A673 (cell line): ENCODE measurements around the gene NETO2. TPM values are rescaled to one million over a fixed set of nuclear protein-coding genes. Genes with fewer than 3 reads are reported as not detected.

Experiments used
- BruUV-seq: library from RNA; stranded (reverse); fragments of 400-500 nt; replicated peaks from 2 replicates; lab custom pipeline; 2021; lab: Mats Ljungman, UMichigan
- CTCF ChIA-PET: fragments of 300-600 bp; sonication (Branson Sonifier 250); formaldehyde crosslinking; loops from one replicate; lab custom pipeline; 2022; ENCODE audit warnings: antibody characterized with exemption; lab: Charles Lee
- POLR2A ChIA-PET: fragments of 300-600 bp; sonication (Branson Sonifier 250); formaldehyde crosslinking; loops from one replicate; lab custom pipeline; 2022; ENCODE audit warnings: antibody characterized with exemption; ENCODE audit not compliant: low non-redundant PET; lab: Charles Lee
- DNase-seq: peaks from one replicate; pipeline ENCODE4 v3.0.0-alpha.2; 2015; ENCODE audit warnings: low spot score
- H3K27ac ChIP-seq: fragments of 200-600 bp; sonication (generic); 2 replicates; pipeline ENCODE4 v1.5.1; 2016; ENCODE audit warnings: mixed run types, low read depth, mild to moderate bottlenecking, mixed read lengths, antibody characterized with exemption, low read length; ENCODE audit not compliant: poor library complexity, severe bottlenecking
- H3K27me3 ChIP-seq: fragments of 200-600 bp; sonication (generic); replicated peaks from 2 replicates; pipeline ENCODE4 v1.6.1; 2017; ENCODE audit warnings: mixed run types, low read depth, mild to moderate bottlenecking, mixed read lengths, antibody characterized with exemption, low read length; ENCODE audit not compliant: insufficient read depth, poor library complexity
- H3K36me3 ChIP-seq: fragments of 200-600 bp; sonication (generic); 2 replicates; pipeline ENCODE4 v1.6.1; 2016; ENCODE audit warnings: mixed run types, mild to moderate bottlenecking, mixed read lengths, antibody characterized with exemption, low read length; ENCODE audit not compliant: insufficient read depth, poor library complexity, severe bottlenecking
- H3K4me1 ChIP-seq: fragments of 200-600 bp; sonication (generic); 2 replicates; pipeline ENCODE4 v1.6.1; 2017; ENCODE audit warnings: mixed run types, mild to moderate bottlenecking, mixed read lengths, antibody characterized with exemption, low read length; ENCODE audit not compliant: insufficient read depth, poor library complexity, severe bottlenecking
- H3K4me3 ChIP-seq: fragments of 200-600 bp; sonication (generic); 2 replicates; pipeline ENCODE4 v1.5.1; 2016; ENCODE audit warnings: low read depth, mixed run types, mild to moderate bottlenecking, mixed read lengths, low read length; ENCODE audit not compliant: poor library complexity, severe bottlenecking
- H3K9me3 ChIP-seq: fragments of 200-600 bp; sonication (generic); 2 replicates; pipeline ENCODE4 v1.6.1; 2016; ENCODE audit warnings: mixed run types, low read depth, mild to moderate bottlenecking, mixed read lengths, antibody characterized with exemption, low read length; ENCODE audit not compliant: poor library complexity, severe bottlenecking
- CTCF ChIP-seq: fragments of 300-800, 200-600 bp; sonication (generic); conservative IDR thresholded peaks from 2 replicates; pipeline ENCODE4 v1.5.1; 2017; ENCODE audit warnings: low read depth, mild to moderate bottlenecking, antibody characterized with exemption, low read length, moderate library complexity, mixed read lengths
- EZH2 ChIP-seq: fragments of 200-600 bp; sonication (generic); IDR thresholded peaks from 2 replicates; pipeline ENCODE4 v1.6.1; 2017; ENCODE audit warnings: borderline replicate concordance, low read depth, mild to moderate bottlenecking, mixed read lengths, antibody characterized with exemption, low read length; ENCODE audit not compliant: poor library complexity, severe bottlenecking
- intact Hi-C: fragments of 100-400 bp; cut with micrococcal nuclease; formaldehyde crosslinking; loops from one replicate; pipeline ENCODE4 v1.10.0; 2022; ENCODE audit not compliant: unreplicated experiment
- total RNA-seq: library from RNA; stranded (reverse); gene quantifications from 2 replicates; pipeline ENCODE4 v1.2.3, GENCODE V29; 2021

The NETO2 gene
- total RNA-seq, 1 experiment from 2014 or later, result 68.7 TPM

- Histone ChIP-seq H3K27me3 (no peaks in the 10 kb centered on the region), H3K4me3 (no peak overlapping the region), H3K9me3 (no peaks in the 10 kb centered on the region), H3K27ac (no peak overlapping the region), H3K36me3 (no peaks in the 10 kb centered on the region), H3K4me1 (no peaks in the 10 kb centered on the region)
- ChIA-PET CTCF (interaction anchor here (1.0 kb wide), 1 partner anchor 123 kb away, joined by 6 read pairs; no protein-coding TSS in a partner anchor), POLR2A (interaction anchor here (0.6 kb wide), 1 partner anchor 124 kb away, joined by 3 read pairs; no protein-coding TSS in a partner anchor)
- no peak for DNase-seq
- no peak for TF ChIP-seq CTCF
- TF ChIP-seq EZH2, result no peak
- BruUV-seq, result no TSS peak
- intact Hi-C loops, result no loop called here
These were observed 17.7 kb upstream of the NETO2 start for GRCh38 chr16:47161464-47161863.

- no TSS peak for BruUV-seq
- ChIA-PET POLR2A (no interaction called here), CTCF (no interaction called here)
- intact Hi-C loops, result no loop called here
- H3K4me1 ChIP-seq, result no peaks in the 10 kb centered on the region
- TF ChIP-seq CTCF, result no peak
- no peak for TF ChIP-seq EZH2
- no peaks in the 10 kb centered on the region for H3K9me3 ChIP-seq
- DNase-seq, result no peak
- no peaks in the 10 kb centered on the region for H3K36me3 ChIP-seq
- no peaks in the 10 kb centered on the region for H3K27me3 ChIP-seq
- no peak overlapping the region for H3K4me3 ChIP-seq
- no peak overlapping the region for H3K27ac ChIP-seq
These were observed 16.7 kb upstream of the NETO2 start for GRCh38 chr16:47160422-47160821.

GRCh38 chr16:47158992-47159391 is 15.2 kb upstream of the NETO2 start:
- H3K27ac ChIP-seq, result no peak overlapping the region
- no peaks in the 10 kb centered on the region for H3K27me3 ChIP-seq
- intact Hi-C loops, result no loop called here
- POLR2A ChIA-PET, result no interaction called here
- H3K4me1 ChIP-seq, result no peaks in the 10 kb centered on the region
- no peaks in the 10 kb centered on the region for H3K36me3 ChIP-seq
- no peak for DNase-seq
- CTCF ChIA-PET, result no interaction called here
- H3K9me3 ChIP-seq, result no peaks in the 10 kb centered on the region
- BruUV-seq, result no TSS peak
- TF ChIP-seq CTCF (no peak), EZH2 (no peak)
- H3K4me3 ChIP-seq, result no peak overlapping the region
